Epidermal melanocyte (primary cell): ENCODE data around the gene R3HCC1L.
"Not testable (repeated sequence)": the region's sequence is repeated elsewhere in the genome, so short reads cannot be mapped to it uniquely, and the experiment has no call there.

Experiments used
- DNase-seq: peaks from one replicate; pipeline ENCODE4 v3.0.0; 2011; ENCODE audit warnings: low spot score; ENCODE audit not compliant: insufficient read length

R3HCC1L gene

GRCh38 chr10:98131619-98132018 lies 2.8 kb upstream of the R3HCC1L start:
- DNase-seq, result no peak

- not testable (repeated sequence) for DNase-seq
Measured at GRCh38 chr10:98133075-98133752, 1.2 kb upstream of the R3HCC1L start.

GRCh38 chr10:98134117-98134430 lies 383 bp upstream of the R3HCC1L start:
- no peak for DNase-seq

- DNase-seq, result no peak
Measured at GRCh38 chr10:98135222-98135899, 904 bp downstream of the R3HCC1L start.

GRCh38 chr10:98136775-98137174 lies 2.3 kb downstream of the R3HCC1L start:
- not testable (repeated sequence) for DNase-seq

GRCh38 chr10:98138031-98138430 lies 3.6 kb downstream of the R3HCC1L start:
- no peak for DNase-seq

GRCh38 chr10:98139431-98139830 lies 5.0 kb downstream of the R3HCC1L start:
- no peak for DNase-seq

- no peak for DNase-seq
Measured at GRCh38 chr10:98141484-98142073, 7.1 kb downstream of the R3HCC1L start.

- DNase-seq, result no peak
Measured at GRCh38 chr10:98144985-98145384, 10.5 kb downstream of the R3HCC1L start.

GRCh38 chr10:98149858-98150257 lies 15.4 kb downstream of the R3HCC1L start:
- DNase-seq, result no peak

- no peak for DNase-seq
Measured at GRCh38 chr10:98150544-98150943, 16.1 kb downstream of the R3HCC1L start.

GRCh38 chr10:98152778-98153177 lies 18.3 kb downstream of the R3HCC1L start:
- not testable (repeated sequence) for DNase-seq

GRCh38 chr10:98153213-98153958 lies 18.9 kb downstream of the R3HCC1L start:
- not testable (repeated sequence) for DNase-seq

- no peak for DNase-seq
Measured at GRCh38 chr10:98154076-98154475, 19.6 kb downstream of the R3HCC1L start.

- DNase-seq, result no peak
Measured at GRCh38 chr10:98158576-98158975, 24.1 kb downstream of the R3HCC1L start.

GRCh38 chr10:98163941-98164340 lies 29.5 kb downstream of the R3HCC1L start:
- no peak for DNase-seq

GRCh38 chr10:98167191-98167590 lies 32.7 kb downstream of the R3HCC1L start:
- no peak for DNase-seq

- DNase-seq, result no peak
Measured at GRCh38 chr10:98168147-98168546, 33.7 kb downstream of the R3HCC1L start.

- DNase-seq, result no peak
Measured at GRCh38 chr10:98168766-98169165, 34.3 kb downstream of the R3HCC1L start.

GRCh38 chr10:98169379-98169778 lies 34.9 kb downstream of the R3HCC1L start:
- DNase-seq, result no peak

GRCh38 chr10:98170249-98171117 lies 36.0 kb downstream of the R3HCC1L start:
- DNase-seq, result peak; percentile 32
